ENCODE data around the gene PSEN1. TPM values are rescaled to one million over a fixed set of nuclear protein-coding genes. Genes with fewer than 3 reads are reported as not detected.

Gene PSEN1
- total and polyA plus RNA-seq, 2 experiments from 2014 or later: 14.6 to 35.7 TPM

DNA sequence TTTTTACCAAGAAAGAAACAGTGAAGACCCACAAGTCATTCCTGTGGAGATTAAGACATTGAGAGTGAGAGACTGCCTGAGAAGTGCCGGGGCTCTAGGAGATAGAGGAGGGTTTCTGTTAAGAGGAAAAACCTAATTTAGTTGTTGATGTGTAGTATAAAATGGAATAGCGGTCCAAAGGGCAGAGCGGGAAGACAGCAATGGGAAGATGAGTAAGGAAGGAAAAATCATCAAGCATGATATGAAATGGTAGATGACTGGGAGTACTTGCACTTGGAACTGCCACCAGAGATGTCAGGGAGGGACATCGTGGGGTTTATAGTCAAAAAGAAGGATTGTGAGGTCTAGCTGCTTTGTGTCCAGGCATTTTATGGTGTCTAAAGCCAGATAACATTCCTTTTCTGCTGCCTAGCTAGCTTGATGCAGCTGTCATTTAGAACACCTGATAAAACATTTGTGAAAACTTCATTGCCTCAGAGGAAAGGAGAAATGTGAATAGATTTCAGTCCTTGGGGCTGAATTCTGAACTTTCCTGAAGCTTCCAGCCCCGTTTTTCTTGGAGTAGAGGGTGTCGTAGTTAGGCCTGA, 20.1 kb upstream of the PSEN1 start:
- Histone ChIP-seq H3K9me2 (ENCODE audit: insufficient read depth) (no peaks in the 10 kb centered on the region), H4K20me1 (replicated peaks; ENCODE audit: insufficient read depth) (peaks cover 29% of the 10 kb centered on the region), H3K27ac (ENCODE audit: low read depth) (peak overlapping the region; percentile 36; the same call in 1 of the 2 replicates), H3K36me3 (ENCODE audit: insufficient read depth) (peaks cover 55% of the 10 kb centered on the region), H3K27me3 (ENCODE audit: insufficient read depth) (no peaks in the 10 kb centered on the region), H2AFZ (no peak overlapping the region), H3K4me2 (no peak overlapping the region), H3K4me1 (ENCODE audit: insufficient read depth) (no peaks in the 10 kb centered on the region), H3K79me2 (replicated peaks; ENCODE audit: insufficient read depth) (peaks cover 38% of the 10 kb centered on the region), H3K4me3 (no peak overlapping the region), H3F3A (replicated peaks; ENCODE audit: low read depth) (peaks cover 14% of the 10 kb centered on the region; the same call in 1 of the 2 replicates)
- TF ChIP-seq STAT1 (IDR thresholded peaks at IDR 0.05; ENCODE audit: unreplicated experiment): no peak
- TF ChIP-seq CREB1 (CRISPR knock-in tag; IDR thresholded peaks at IDR 0.05; ENCODE audit: low read depth): no peak
- no peak for TF ChIP-seq ZNF462 (CRISPR knock-in tag; IDR thresholded peaks at IDR 0.05)
- no peak for TF ChIP-seq NANOG (IDR thresholded peaks at IDR 0.05; ENCODE audit: borderline replicate concordance)
- H3K4me1 Mint-ChIP-seq: no peaks in the 10 kb centered on the region
- no peaks in the 10 kb centered on the region for H3K9me3 Mint-ChIP-seq
- no peak for DNase-seq (ENCODE audit: low spot score)
- H3K4me3 Mint-ChIP-seq: no peak overlapping the region
- no peak for ATAC-seq
- H3K27ac Mint-ChIP-seq: no peak overlapping the region
- no peaks in the 10 kb centered on the region for H3K27me3 Mint-ChIP-seq (ENCODE audit: insufficient read depth, low read depth, poor library complexity)
- H3K36me3 Mint-ChIP-seq (ENCODE audit: low read depth): peaks cover 87% of the 10 kb centered on the region

DNA sequence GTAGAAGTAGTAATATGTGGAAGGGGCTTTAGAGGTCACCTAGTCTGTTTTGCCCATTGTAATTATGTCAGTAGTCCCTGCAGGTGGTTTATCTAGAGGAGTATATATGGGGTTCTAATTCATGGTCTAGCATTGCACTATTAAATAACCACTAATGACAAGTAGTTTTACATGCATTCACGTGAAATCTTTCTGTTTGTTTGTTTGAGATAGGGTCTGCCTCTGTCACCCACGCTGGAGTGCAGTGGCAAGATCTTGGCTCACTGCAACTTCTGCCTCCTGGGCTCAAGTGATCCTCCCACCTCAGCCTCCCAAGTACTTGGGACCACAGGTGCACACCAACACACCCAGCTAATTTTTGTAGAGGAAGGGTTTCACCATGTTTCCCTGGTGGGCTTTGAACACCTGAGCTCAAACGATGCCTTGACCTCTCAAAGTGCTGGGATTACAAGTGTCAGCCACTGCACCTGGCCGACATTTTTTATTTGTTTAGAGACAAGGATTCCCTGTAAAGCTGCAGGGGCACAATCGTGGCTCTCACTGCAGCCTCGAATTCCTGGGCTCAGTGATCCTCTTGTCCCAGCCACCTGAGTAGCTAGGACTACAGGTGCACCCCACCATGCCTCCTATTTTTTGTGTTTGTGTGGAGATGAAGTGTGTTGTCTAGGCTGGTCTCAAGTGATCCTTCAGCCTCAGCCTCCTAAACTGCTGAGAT, 12.0 kb upstream of the PSEN1 start:
- H3K27me3 Mint-ChIP-seq (ENCODE audit: insufficient read depth, low read depth, poor library complexity): peaks cover 14% of the 10 kb centered on the region
- Histone ChIP-seq H3K4me1 (ENCODE audit: insufficient read depth) (peaks cover 36% of the 10 kb centered on the region), H3F3A (replicated peaks; ENCODE audit: low read depth) (peaks cover 15% of the 10 kb centered on the region), H3K9me2 (ENCODE audit: insufficient read depth) (no peaks in the 10 kb centered on the region), H4K20me1 (replicated peaks; ENCODE audit: insufficient read depth) (0 out of 2 replicates have a peak, but pooled peaks cover 9% of the 10 kb centered on the region), H2AFZ (no peak overlapping the region), H3K27me3 (ENCODE audit: insufficient read depth) (no peaks in the 10 kb centered on the region), H3K79me2 (replicated peaks; ENCODE audit: insufficient read depth) (0 out of 2 replicates have a peak, but pooled peaks cover 2% of the 10 kb centered on the region), H3K36me3 (ENCODE audit: insufficient read depth) (peaks cover 9% of the 10 kb centered on the region; the same call in 1 of the 2 replicates), H3K4me3 (no peak overlapping the region), H3K4me2 (peak overlapping the region; percentile 35; the same call in 1 of the 2 replicates), H3K27ac (ENCODE audit: low read depth) (peak overlapping the region; percentile 84)
- H3K4me3 Mint-ChIP-seq: no peak overlapping the region
- DNase-seq (ENCODE audit: low spot score) (peak; percentile 64), ATAC-seq (peak; percentile 34)
- H3K4me1 Mint-ChIP-seq: peaks cover 43% of the 10 kb centered on the region
- H3K9me3 Mint-ChIP-seq: no peaks in the 10 kb centered on the region
- no peak overlapping the region for H3K27ac Mint-ChIP-seq
- H3K36me3 Mint-ChIP-seq (ENCODE audit: low read depth): peaks cover 56% of the 10 kb centered on the region
- TF ChIP-seq ZNF462 (CRISPR knock-in tag; IDR thresholded peaks at IDR 0.05) (no peak), STAT1 (IDR thresholded peaks at IDR 0.05; ENCODE audit: unreplicated experiment) (no peak)
